HuH-7.5 (cell line): ENCODE data around the gene CCDC134.
"Not testable (repeated sequence)": the region's sequence is repeated elsewhere in the genome, so short reads cannot be mapped to it uniquely, and the experiment has no call there.

Source experiments
- DNase-seq: peaks from one replicate; pipeline ENCODE4 v3.0.0; 2011; ENCODE audit warnings: low spot score

The CCDC134 gene

GRCh38 chr22:41825376-41825775 lies 24.9 kb downstream of the CCDC134 start:
- no peak for DNase-seq

GRCh38 chr22:41826021-41826420 lies 25.5 kb downstream of the CCDC134 start:
- no peak for DNase-seq

GRCh38 chr22:41826430-41827383 lies 26.2 kb downstream of the CCDC134 start:
- DNase-seq = no peak

- DNase-seq = no peak
Measured at GRCh38 chr22:41827671-41828070, 27.2 kb downstream of the CCDC134 start.

GRCh38 chr22:41828516-41828915 lies 28.0 kb downstream of the CCDC134 start:
- DNase-seq = no peak

- no peak for DNase-seq
Measured at GRCh38 chr22:41830174-41830573, 29.7 kb downstream of the CCDC134 start.

- DNase-seq = no peak
Measured at GRCh38 chr22:41831383-41831782, 30.9 kb downstream of the CCDC134 start.

GRCh38 chr22:41831828-41832552 lies 31.5 kb downstream of the CCDC134 start:
- no peak for DNase-seq

- DNase-seq = peak; percentile 89
Measured at GRCh38 chr22:41832553-41833368, 32.3 kb downstream of the CCDC134 start, which contains the start of gene SREBF2. Gene SREBF2, plus strand, starts transcription at chr22:41833105. Its CDS starts 166 bp downstream, at chr22:41833271.

GRCh38 chr22:41833369-41834004 lies 33.0 kb downstream of the CCDC134 start:
- DNase-seq = no peak

- DNase-seq = no peak
Measured at GRCh38 chr22:41834005-41834944, 33.8 kb downstream of the CCDC134 start.

GRCh38 chr22:41835462-41835861 lies 35.0 kb downstream of the CCDC134 start:
- DNase-seq = not testable (repeated sequence)

GRCh38 chr22:41836551-41836950 lies 36.1 kb downstream of the CCDC134 start:
- DNase-seq = no peak

- no peak for DNase-seq
Measured at GRCh38 chr22:41838842-41839618, 38.6 kb downstream of the CCDC134 start.

GRCh38 chr22:41840216-41840615 lies 39.7 kb downstream of the CCDC134 start:
- DNase-seq = no peak

GRCh38 chr22:41841085-41841712 lies 40.7 kb downstream of the CCDC134 start:
- DNase-seq = no peak

GRCh38 chr22:41842996-41843970 lies 42.8 kb downstream of the CCDC134 start:
- DNase-seq = no peak

- no peak for DNase-seq
Measured at GRCh38 chr22:41844036-41844435, 43.6 kb downstream of the CCDC134 start.
